Transverse colon (tissue), 4 donors: ENCODE measurements around the gene PARN. TPM values are rescaled to one million over a fixed set of nuclear protein-coding genes. Genes with fewer than 3 reads are reported as not detected.

Source experiments
- DNase-seq: peaks from one replicate; pipeline ENCODE4 v3.0.0-alpha.2; 2019
- H3K27ac ChIP-seq, 4 donors: fragments of 200-600 bp; sonication (generic); 2 replicates each; pipeline ENCODE4 v1.5.1; 2016 to 2018; ENCODE audit warnings: inconsistent platforms in 4 of 4
- H3K27me3 ChIP-seq: fragments of 200-600 bp; sonication (generic); 2 replicates; pipeline ENCODE4 v1.5.1; 2017; ENCODE audit warnings: inconsistent platforms
- H3K36me3 ChIP-seq, 4 donors: fragments of 200-600 bp; sonication (generic); 2 replicates each; pipeline ENCODE4 v1.5.1; 2017 to 2019; ENCODE audit warnings: inconsistent platforms in 4 of 4
- H3K4me1 ChIP-seq, 4 donors: fragments of 200-600 bp; sonication (generic); 2 replicates each; pipeline ENCODE4 v1.5.1; 2017 to 2020; ENCODE audit warnings: inconsistent platforms in 4 of 4
- H3K4me3 ChIP-seq, 4 donors: fragments of 200-600 bp; sonication (generic); 1 replicate in 1 of 4; 2 replicates in 3 of 4; pipeline versions ENCODE4 v1.5.1 to v1.6.1; 2017 to 2019; ENCODE audit warnings: inconsistent platforms in 4 of 4
- H3K9me3 ChIP-seq, 2 donors: fragments of 200-600 bp; sonication (generic); 2 replicates each; pipeline ENCODE4 v1.5.1; 2017 to 2019; ENCODE audit warnings: inconsistent platforms in 2 of 2
- CTCF ChIP-seq, 5 experiments: fragments of 200-600 bp in 3 of 5; fragments of 450-650 bp in 2 of 5; sonication (generic) in 3 of 5; IDR thresholded peaks; 1 replicate in 2 of 5; 2 replicates in 3 of 5; pipeline ENCODE4 v1.5.1; 2016 to 2017; ENCODE audit warnings: antibody characterized with exemption in 5 of 5, inconsistent platforms in 3 of 5, mild to moderate bottlenecking in 2 of 5, moderate library complexity in 1 of 5
- EP300 ChIP-seq: sonication (generic); formaldehyde crosslinking; IDR thresholded peaks from one replicate; pipeline ENCODE4 v1.6.1; 2017; ENCODE audit warnings: antibody characterized with exemption, low read depth
- POLR2A ChIP-seq: fragments of 450-650 bp; IDR thresholded peaks from one replicate; pipeline ENCODE4 v1.6.1; 2016; ENCODE audit warnings: antibody characterized with exemption, mild to moderate bottlenecking, moderate library complexity
- POLR2AphosphoS5 ChIP-seq, 3 donors: sonication (generic); formaldehyde crosslinking; IDR thresholded peaks; one replicate each; pipeline ENCODE4 v1.6.1; 2016; ENCODE audit warnings: antibody characterized with exemption in 3 of 3
- WGBS, 2 donors: methylation state at CpG; one replicate each; pipeline ENCODE4 v1.1.5; 2018; ENCODE audit warnings: low coverage in 1 of 2; 5-methylcytosine and 5-hydroxymethylcytosine counted together
- in situ Hi-C, 4 donors: fragments of 200-750 bp; cut with MboI; loops; one replicate each; pipeline versions ENCODE4 v1.15.0 to v1.15.1; 2017; ENCODE audit warnings: low sequenced_read_pairs in 3 of 4, low pct_ligation_motif_present in 1 of 4, low pct_unique_long_range_greater_than_20kb in 1 of 4
- intact Hi-C: fragments of 100-400 bp; cut with DNase I; formaldehyde crosslinking; loops from one replicate; pipeline ENCODE4 v1.15.1; 2023; ENCODE audit warnings: low total_unique reads
- total RNA-seq, 4 donors: library from RNA; depleted of rRNA; stranded (reverse); fragments of >200 nt; gene quantifications; one replicate each; pipeline ENCODE4 v1.1.0, GENCODE V29; 2016

The PARN gene
- total RNA-seq, 4 donors from 2014 or later, result 26.9 to 57.3 (median 34.1) TPM

GRCh38 chr16:14448879-14449278 is 181.2 kb downstream of the PARN start:
- WGBS, 2 donors, result 64 to 88% methylated on average over 5 of the region's 5 CpGs
- no peak for DNase-seq
- TF ChIP-seq CTCF (IDR thresholded peaks at IDR 0.05) (no peak), EP300 (no peak), POLR2AphosphoS5 (IDR thresholded peaks at IDR 0.05) (no peak), POLR2A (no peak)
- in situ Hi-C loops (no loop called here), intact Hi-C loops (no loop called here)
- no peaks in the 10 kb centered on the region for H3K9me3 ChIP-seq
- H3K36me3 ChIP-seq, result no peaks in the 10 kb centered on the region
- H3K27ac ChIP-seq, result no peak overlapping the region
- no peaks in the 10 kb centered on the region for H3K4me1 ChIP-seq
- H3K4me3 ChIP-seq, result no peak overlapping the region
- H3K27me3 ChIP-seq, result no peaks in the 10 kb centered on the region

- H3K9me3 ChIP-seq, result no peaks in the 10 kb centered on the region
- intact Hi-C loops, result no loop called here
- 96% methylated on average over 5 of the region's 5 CpGs for WGBS, 2 donors
- H3K4me3 ChIP-seq, result no peak overlapping the region
- H3K27ac ChIP-seq, result no peak overlapping the region
- H3K36me3 ChIP-seq, result no peaks in the 10 kb centered on the region
- TF ChIP-seq CTCF (IDR thresholded peaks at IDR 0.05) (no peak), EP300 (no peak), POLR2A (no peak), POLR2AphosphoS5 (IDR thresholded peaks at IDR 0.05) (no peak)
- in situ Hi-C loops, result no loop called here
- no peaks in the 10 kb centered on the region for H3K4me1 ChIP-seq
- no peaks in the 10 kb centered on the region for H3K27me3 ChIP-seq
- no peak for DNase-seq
These were observed 182.3 kb downstream of the PARN start for GRCh38 chr16:14447783-14448182.

- DNase-seq, result no peak
- Histone ChIP-seq H3K4me3 (no peak overlapping the region), H3K27me3 (no peaks in the 10 kb centered on the region), H3K36me3 (no peaks in the 10 kb centered on the region), H3K9me3 (no peaks in the 10 kb centered on the region), H3K27ac (no peak overlapping the region), H3K4me1 (no peaks in the 10 kb centered on the region)
- WGBS, 2 donors, result 81 to 90% methylated on average over 3 to 5 of the region's 5 CpGs
- intact Hi-C loops, result no loop called here
- TF ChIP-seq POLR2AphosphoS5 (IDR thresholded peaks at IDR 0.05), result no peak
- no peak for TF ChIP-seq CTCF (IDR thresholded peaks at IDR 0.05)
- TF ChIP-seq POLR2A, result no peak
- TF ChIP-seq EP300, result no peak
- in situ Hi-C loops, result no loop called here
These were observed 183.3 kb downstream of the PARN start for GRCh38 chr16:14446796-14447195.

- H3K4me1 ChIP-seq, result no peaks in the 10 kb centered on the region
- no peaks in the 10 kb centered on the region for H3K27me3 ChIP-seq
- whole genome bisulfite sequencing, 2 donors, result 88 to 100% methylated on average over 3 to 12 of the region's 12 CpGs
- intact Hi-C loops, result no loop called here
- no peak overlapping the region for H3K4me3 ChIP-seq
- TF ChIP-seq POLR2A, result no peak
- no peak for TF ChIP-seq CTCF (IDR thresholded peaks at IDR 0.05)
- TF ChIP-seq POLR2AphosphoS5 (IDR thresholded peaks at IDR 0.05), result no peak
- no peak for TF ChIP-seq EP300
- no peak overlapping the region for H3K27ac ChIP-seq
- no peaks in the 10 kb centered on the region for H3K36me3 ChIP-seq
- H3K9me3 ChIP-seq, result no peaks in the 10 kb centered on the region
- no peak for DNase-seq
- in situ Hi-C loops, result no loop called here
These were observed 183.9 kb downstream of the PARN start for GRCh38 chr16:14445937-14446715.
